Right lobe of liver (tissue), 6 donors: ENCODE measurements around the gene SSUH2. TPM values are rescaled to one million over a fixed set of nuclear protein-coding genes. Genes with fewer than 3 reads are reported as not detected.

Experiments
- ATAC-seq, 4 donors: fragments of 200-7000 bp; cut with Tn5 transposase; one replicate each; pipeline ENCODE4 v1.9.1; 2020; ENCODE audit warnings: mild to moderate bottlenecking in 4 of 4, moderate library complexity in 4 of 4
- DNase-seq, 3 donors: peaks; one replicate each; pipeline ENCODE4 v3.0.0-alpha.2; 2020
- H3K27ac ChIP-seq, 3 donors: fragments of 200-600 bp; one replicate each; pipeline ENCODE4 v1.8.0; 2022
- H3K27me3 ChIP-seq, 2 donors: fragments of 200-600 bp; one replicate each; pipeline ENCODE4 v1.8.0; 2022
- H3K36me3 ChIP-seq, 4 donors: fragments of 200-600 bp; sonication (generic) in 1 of 4; one replicate each; pipeline versions ENCODE4 v1.5.1 to v1.8.0; 2017 to 2022; ENCODE audit warnings: control low read depth in 1 of 4
- H3K4me1 ChIP-seq, 4 donors: fragments of 200-600 bp; sonication (generic) in 1 of 4; one replicate each; pipeline versions ENCODE4 v1.5.1 to v1.8.0; 2017 to 2022; ENCODE audit warnings: control low read depth in 1 of 4
- H3K4me3 ChIP-seq, 3 donors: fragments of 200-600 bp; one replicate each; pipeline ENCODE4 v1.8.0; 2022
- H3K9me3 ChIP-seq, 4 donors: fragments of 200-600 bp; sonication (generic) in 1 of 4; one replicate each; pipeline versions ENCODE4 v1.5.1 to v1.8.0; 2017 to 2022; ENCODE audit warnings: control low read depth in 1 of 4
- POLR2A ChIP-seq: fragments of 450-650 bp; IDR thresholded peaks from one replicate; pipeline ENCODE4 v1.6.1; 2017; ENCODE audit warnings: antibody characterized with exemption, mild to moderate bottlenecking
- WGBS: methylation state at CpG from one replicate; pipeline ENCODE4 v1.1.6; 2018; ENCODE audit warnings: low coverage, low lambda C conversion rate; ENCODE audit not compliant: insufficient coverage; ENCODE audit errors: missing lambda C conversion rate; 5-methylcytosine and 5-hydroxymethylcytosine counted together
- intact Hi-C, 2 donors: fragments of 100-400 bp; cut with DNase I; formaldehyde crosslinking; loops; one replicate each; pipeline versions ENCODE4 v1.11.2 to v1.14.1; 2022
- total RNA-seq, 6 experiments: library from RNA; depleted of rRNA in 2 of 6; stranded (reverse); fragments of >200 nt in 2 of 6; fragmentation: NEBNext Ultra II Directional in 3 of 6; extraction: Animal tissue kit (Norgen Biotek cat#: 25700) in 3 of 6; gene quantifications; one replicate each; pipeline versions ENCODE4 v1.1.0 to v1.2.4, GENCODE V29; 2016 to 2023
- TF ChIP-seq, protein P1 (sequence below), 4 donors: fragments of 200-600 bp in 3 of 4; fragments of 450-650 bp in 1 of 4; IDR thresholded peaks; one replicate each; pipeline versions ENCODE4 v1.5.1 to v1.8.0; 2016 to 2022; ENCODE audit warnings: antibody characterized with exemption in 4 of 4, mild to moderate bottlenecking in 2 of 4
- donor health status: DM: no; HTN: yes; CAD: no.
- donor health status: DM: no; HTN: no; CAD: no.
- donor health status: DM: no; HTN: no; CAD: no.
- donor health status: DM: no; HTN: yes; CAD: no.
- donor health status: DM: no; HTN: yes; CAD: no.

Gene SSUH2
- total RNA-seq, 6 experiments from 2014 or later: 0.09 to 2.0 (median 1.1) TPM; not detected in 1

DNA sequence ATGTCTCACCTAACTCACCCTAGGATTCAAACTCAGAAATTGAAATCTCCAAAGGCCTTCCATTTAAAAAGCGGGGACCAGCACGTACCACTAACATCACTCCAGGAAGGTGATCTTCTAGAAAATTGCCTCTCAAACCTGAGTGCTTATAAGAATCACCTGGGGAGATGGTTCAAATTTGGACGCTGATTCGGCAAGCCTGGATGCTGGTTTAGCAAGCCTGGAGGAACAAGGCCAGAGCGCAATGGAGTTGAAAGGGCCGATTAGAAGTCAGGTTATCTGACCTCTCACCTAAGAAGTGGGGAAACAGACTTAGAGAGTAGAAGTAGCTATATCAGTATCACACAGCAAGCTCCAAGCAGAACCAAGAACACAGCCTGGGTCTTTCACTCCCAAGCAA is 68.2 kb downstream of the SSUH2 start:
- intact Hi-C loops: no loop called here
- no peak overlapping the region for H3K27ac ChIP-seq
- WGBS: 71% methylated on average over 5 of the region's 6 CpGs
- H3K4me1 ChIP-seq: no peaks in the 10 kb centered on the region
- ATAC-seq: no peak
- H3K27me3 ChIP-seq: no peaks in the 10 kb centered on the region
- no peaks in the 10 kb centered on the region for H3K9me3 ChIP-seq
- DNase-seq: no peak
- no peaks in the 10 kb centered on the region for H3K36me3 ChIP-seq
- H3K4me3 ChIP-seq: no peak overlapping the region
- no peak for TF ChIP-seq POLR2A
- TF ChIP-seq, protein P1, sequence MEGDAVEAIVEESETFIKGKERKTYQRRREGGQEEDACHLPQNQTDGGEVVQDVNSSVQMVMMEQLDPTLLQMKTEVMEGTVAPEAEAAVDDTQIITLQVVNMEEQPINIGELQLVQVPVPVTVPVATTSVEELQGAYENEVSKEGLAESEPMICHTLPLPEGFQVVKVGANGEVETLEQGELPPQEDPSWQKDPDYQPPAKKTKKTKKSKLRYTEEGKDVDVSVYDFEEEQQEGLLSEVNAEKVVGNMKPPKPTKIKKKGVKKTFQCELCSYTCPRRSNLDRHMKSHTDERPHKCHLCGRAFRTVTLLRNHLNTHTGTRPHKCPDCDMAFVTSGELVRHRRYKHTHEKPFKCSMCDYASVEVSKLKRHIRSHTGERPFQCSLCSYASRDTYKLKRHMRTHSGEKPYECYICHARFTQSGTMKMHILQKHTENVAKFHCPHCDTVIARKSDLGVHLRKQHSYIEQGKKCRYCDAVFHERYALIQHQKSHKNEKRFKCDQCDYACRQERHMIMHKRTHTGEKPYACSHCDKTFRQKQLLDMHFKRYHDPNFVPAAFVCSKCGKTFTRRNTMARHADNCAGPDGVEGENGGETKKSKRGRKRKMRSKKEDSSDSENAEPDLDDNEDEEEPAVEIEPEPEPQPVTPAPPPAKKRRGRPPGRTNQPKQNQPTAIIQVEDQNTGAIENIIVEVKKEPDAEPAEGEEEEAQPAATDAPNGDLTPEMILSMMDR (IDR thresholded peaks at IDR 0.05): no peak

DNA sequence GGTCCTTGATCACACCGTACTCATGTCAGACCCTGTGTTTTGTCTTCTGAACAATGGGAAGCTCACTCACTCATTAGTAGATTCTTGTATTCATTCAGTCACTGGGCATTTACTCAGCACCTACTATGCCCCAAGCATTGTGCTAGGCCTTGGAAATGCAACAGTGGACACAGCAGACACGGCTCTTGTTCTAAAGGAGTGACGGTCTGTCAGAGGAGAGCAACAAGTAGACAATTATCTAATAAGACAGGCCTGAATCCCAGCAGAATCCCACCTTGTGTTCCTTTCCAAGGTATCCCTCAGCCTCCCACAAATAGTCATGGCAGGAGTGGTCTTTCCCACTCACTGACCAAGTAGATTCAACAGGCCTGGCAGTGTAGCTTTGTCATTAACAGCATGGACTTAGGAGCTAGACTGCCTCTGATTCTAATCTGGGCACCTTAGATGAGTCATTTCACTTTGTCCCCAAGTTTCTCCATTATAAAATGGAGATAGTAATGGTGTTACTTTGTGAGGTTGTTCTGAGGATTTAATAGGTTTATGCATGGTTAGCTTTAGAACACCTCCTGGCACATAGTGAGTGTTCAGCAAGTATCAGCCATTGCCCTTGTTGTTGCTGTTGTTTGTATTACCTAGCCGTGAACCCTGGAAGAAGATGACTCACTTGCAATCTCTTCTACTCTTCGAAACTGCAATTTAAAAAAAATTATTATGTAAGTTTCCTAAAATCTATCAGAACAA is 69.1 kb downstream of the SSUH2 start:
- no peaks in the 10 kb centered on the region for H3K36me3 ChIP-seq
- H3K4me3 ChIP-seq: no peak overlapping the region
- WGBS: 71% methylated on average over 4 of the region's 5 CpGs
- ATAC-seq (no peak), DNase-seq (no peak)
- TF ChIP-seq, protein P1 (IDR thresholded peaks at IDR 0.05): no peak
- no peak for TF ChIP-seq POLR2A
- no peaks in the 10 kb centered on the region for H3K27me3 ChIP-seq
- no peak overlapping the region for H3K27ac ChIP-seq
- H3K9me3 ChIP-seq: no peaks in the 10 kb centered on the region
- no peaks in the 10 kb centered on the region for H3K4me1 ChIP-seq
- intact Hi-C loops: no loop called here

DNA sequence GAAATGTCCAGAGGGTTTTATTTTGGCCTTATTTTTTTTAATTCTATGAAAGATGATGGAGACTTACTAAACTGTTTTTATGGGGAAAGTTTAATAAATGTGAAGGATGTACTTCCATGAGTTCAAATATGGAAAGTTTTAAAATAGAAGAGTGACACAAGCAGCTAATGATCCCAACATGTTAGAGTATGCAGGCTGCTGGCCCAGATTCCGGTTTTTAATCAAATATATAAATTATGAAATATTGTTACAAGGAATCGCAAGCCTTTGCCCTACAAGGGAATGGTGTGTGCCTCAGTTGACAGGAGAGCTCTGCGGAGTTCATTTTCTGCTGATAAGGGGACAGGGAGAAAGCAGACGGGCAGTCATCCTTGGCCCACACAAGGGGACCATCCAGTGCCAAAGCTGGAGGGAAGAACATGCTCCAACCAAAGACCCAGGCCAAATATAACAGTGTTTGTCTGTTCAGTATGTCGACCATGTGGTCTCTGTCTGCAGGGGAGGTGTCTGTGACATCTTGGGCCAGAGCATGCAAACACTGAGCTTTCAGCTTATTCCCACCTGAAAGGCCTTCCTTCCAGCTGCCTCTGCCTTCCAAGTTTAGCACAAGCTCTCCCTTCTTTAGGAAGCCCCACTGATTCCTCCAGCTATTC is 69.8 kb downstream of the SSUH2 start:
- intact Hi-C loops: no loop called here
- no peak for DNase-seq
- Histone ChIP-seq H3K4me3 (no peak overlapping the region), H3K36me3 (no peaks in the 10 kb centered on the region), H3K27ac (no peak overlapping the region), H3K27me3 (no peaks in the 10 kb centered on the region), H3K9me3 (no peaks in the 10 kb centered on the region), H3K4me1 (no peaks in the 10 kb centered on the region)
- WGBS: 88% methylated on average over 4 of the region's 5 CpGs
- no peak for ATAC-seq
- TF ChIP-seq, protein P1 (IDR thresholded peaks at IDR 0.05): no peak
- no peak for TF ChIP-seq POLR2A

DNA sequence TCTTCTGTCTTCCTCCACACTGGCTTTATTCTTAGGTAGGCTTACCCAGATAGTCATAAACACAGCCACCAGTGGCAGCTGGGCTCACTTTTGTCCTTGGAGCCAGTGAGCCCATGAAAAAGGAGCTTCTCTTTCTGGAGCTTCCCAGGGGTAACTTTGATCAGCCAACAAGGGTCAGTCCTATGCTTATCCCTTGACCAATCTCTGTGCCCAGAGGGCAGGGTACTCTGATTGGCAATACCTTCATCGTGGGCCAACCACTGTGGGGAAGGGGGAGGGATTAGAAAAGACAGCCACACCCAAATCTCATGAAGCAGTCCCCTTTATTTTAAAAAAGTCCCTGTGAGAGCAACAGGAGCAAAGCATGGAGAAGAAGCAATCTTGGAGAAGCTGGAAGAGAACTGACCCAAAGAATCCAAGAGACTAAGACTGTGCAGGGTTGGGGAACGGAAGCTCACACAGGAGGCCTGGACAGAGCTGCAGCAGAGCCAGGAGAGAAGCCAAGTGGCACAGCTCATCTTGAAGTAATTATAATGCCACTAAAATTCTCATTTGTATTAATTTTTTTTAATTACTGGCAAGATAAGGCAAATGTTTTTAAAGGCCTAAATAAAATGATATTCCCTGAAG is 70.4 kb downstream of the SSUH2 start:
- TF ChIP-seq POLR2A: no peak
- ATAC-seq: no peak
- Histone ChIP-seq H3K27ac (no peak overlapping the region), H3K36me3 (no peaks in the 10 kb centered on the region), H3K4me3 (no peak overlapping the region), H3K9me3 (no peaks in the 10 kb centered on the region), H3K27me3 (no peaks in the 10 kb centered on the region), H3K4me1 (no peaks in the 10 kb centered on the region)
- no peak for DNase-seq
- WGBS: 73% methylated on average over 2 of the region's 2 CpGs
- intact Hi-C loops: no loop called here

DNA sequence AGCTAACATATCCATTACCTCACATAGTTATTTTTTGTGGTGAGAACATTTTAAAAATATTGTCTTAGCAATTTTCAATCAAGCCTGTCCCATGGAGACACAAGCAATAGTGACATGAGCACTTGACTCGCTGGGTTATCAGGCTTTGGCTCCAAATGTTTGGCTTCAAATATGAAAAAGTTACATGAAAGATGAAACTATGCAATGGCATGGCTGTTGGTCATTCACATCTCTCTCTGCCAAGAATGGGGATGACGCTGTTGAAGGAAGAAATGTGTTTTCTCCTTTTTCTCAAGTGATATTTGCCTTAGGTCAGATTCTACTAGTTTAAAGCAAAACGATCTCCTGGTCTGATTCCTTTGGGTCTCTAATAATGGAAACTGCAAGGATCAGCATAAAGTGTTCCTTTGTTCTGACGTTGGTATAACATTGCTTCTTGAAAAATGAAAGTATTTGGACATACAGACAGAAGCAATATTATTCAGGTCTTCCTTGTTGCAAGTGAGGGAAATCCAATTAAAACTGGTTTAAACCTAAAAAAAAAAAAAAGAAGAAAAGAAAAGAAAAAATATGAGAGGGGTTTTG is 71.2 kb downstream of the SSUH2 start:
- no peak for ATAC-seq
- H3K27me3 ChIP-seq: no peaks in the 10 kb centered on the region
- no peaks in the 10 kb centered on the region for H3K4me1 ChIP-seq
- no peak for DNase-seq
- no peak overlapping the region for H3K27ac ChIP-seq
- H3K36me3 ChIP-seq: no peaks in the 10 kb centered on the region
- H3K9me3 ChIP-seq: no peaks in the 10 kb centered on the region
- intact Hi-C loops: no loop called here
- no peak for TF ChIP-seq POLR2A
- TF ChIP-seq, protein P1 (IDR thresholded peaks at IDR 0.05): no peak
- H3K4me3 ChIP-seq: no peak overlapping the region
- 70% methylated on average over 4 of the region's 4 CpGs for WGBS
